ENCODE results near the gene SMNDC1.
"Not testable (repeated sequence)": the region's sequence is repeated elsewhere in the genome, so short reads cannot be mapped to it uniquely, and the experiment has no call there.

The SMNDC1 gene

GRCh38 chr10:110268971-110269370 lies 35.7 kb downstream of the SMNDC1 start:
- Histone ChIP-seq H3K36me3 (replicated peaks) (no peaks in the 10 kb centered on the region), H3K4me1 (no peaks in the 10 kb centered on the region), H3K27me3 (ENCODE audit: low read depth) (no peaks in the 10 kb centered on the region), H3K4me3 (no peak overlapping the region), H3K9me3 (no peaks in the 10 kb centered on the region)
- in situ Hi-C loops (cut with MboI; ENCODE audit: low sequenced_read_pairs): loop anchor here (25.0 kb wide), 1 partner anchor 382 kb away; no protein-coding TSS in a partner anchor
- DNase-seq (ENCODE audit: low spot score in 2 of 2): no peak

GRCh38 chr10:110268442-110268841 lies 36.3 kb downstream of the SMNDC1 start:
- Histone ChIP-seq H3K36me3 (replicated peaks) (no peaks in the 10 kb centered on the region), H3K4me3 (no peak overlapping the region), H3K4me1 (no peaks in the 10 kb centered on the region), H3K9me3 (no peaks in the 10 kb centered on the region), H3K27me3 (ENCODE audit: low read depth) (no peaks in the 10 kb centered on the region)
- in situ Hi-C loops (cut with MboI; ENCODE audit: low sequenced_read_pairs): loop anchor here (25.0 kb wide), 1 partner anchor 381 kb away; no protein-coding TSS in a partner anchor
- no peak for DNase-seq (ENCODE audit: low spot score in 2 of 2)

GRCh38 chr10:110267276-110267675 lies 37.4 kb downstream of the SMNDC1 start:
- Histone ChIP-seq H3K4me1 (no peaks in the 10 kb centered on the region), H3K9me3 (no peaks in the 10 kb centered on the region), H3K27me3 (ENCODE audit: low read depth) (no peaks in the 10 kb centered on the region), H3K4me3 (no peak overlapping the region), H3K36me3 (replicated peaks) (no peaks in the 10 kb centered on the region)
- no peak for DNase-seq (ENCODE audit: low spot score in 2 of 2)
- in situ Hi-C loops (cut with MboI; ENCODE audit: low sequenced_read_pairs): loop anchor here (25.0 kb wide), 1 partner anchor 380 kb away; no protein-coding TSS in a partner anchor

- Histone ChIP-seq H3K4me3 (no peak overlapping the region), H3K27me3 (ENCODE audit: low read depth) (no peaks in the 10 kb centered on the region), H3K9me3 (no peaks in the 10 kb centered on the region), H3K36me3 (replicated peaks) (no peaks in the 10 kb centered on the region), H3K4me1 (no peaks in the 10 kb centered on the region)
- no peak for DNase-seq (ENCODE audit: low spot score in 2 of 2)
- in situ Hi-C loops (cut with MboI; ENCODE audit: low sequenced_read_pairs): loop anchor here (25.0 kb wide), 1 partner anchor 378 kb away; no protein-coding TSS in a partner anchor
Measured at GRCh38 chr10:110265573-110266193, 39.0 kb downstream of the SMNDC1 start.

GRCh38 chr10:110263164-110263563 lies 41.6 kb downstream of the SMNDC1 start:
- DNase-seq (ENCODE audit: low spot score in 2 of 2): no peak
- no peaks in the 10 kb centered on the region for H3K9me3 ChIP-seq
- in situ Hi-C loops (cut with MboI; ENCODE audit: low sequenced_read_pairs): loop anchor here (25.0 kb wide), 1 partner anchor 376 kb away; no protein-coding TSS in a partner anchor
- H3K36me3 ChIP-seq (replicated peaks): no peaks in the 10 kb centered on the region
- no peaks in the 10 kb centered on the region for H3K27me3 ChIP-seq (ENCODE audit: low read depth)
- H3K4me1 ChIP-seq: no peaks in the 10 kb centered on the region
- no peak overlapping the region for H3K4me3 ChIP-seq

GRCh38 chr10:110260746-110261477 lies 43.8 kb downstream of the SMNDC1 start:
- Histone ChIP-seq H3K4me3 (no peak overlapping the region), H3K9me3 (no peaks in the 10 kb centered on the region), H3K4me1 (peaks cover 3% of the 10 kb centered on the region; the same call in 1 of the 2 replicates), H3K27me3 (ENCODE audit: low read depth) (no peaks in the 10 kb centered on the region), H3K36me3 (replicated peaks) (no peaks in the 10 kb centered on the region)
- in situ Hi-C loops (cut with MboI; ENCODE audit: low sequenced_read_pairs): loop anchor here (25.0 kb wide), 1 partner anchor 374 kb away; no protein-coding TSS in a partner anchor
- no peak for DNase-seq (ENCODE audit: low spot score in 2 of 2)

GRCh38 chr10:110259317-110259716 lies 45.4 kb downstream of the SMNDC1 start:
- no peaks in the 10 kb centered on the region for H3K27me3 ChIP-seq (ENCODE audit: low read depth)
- H3K36me3 ChIP-seq (replicated peaks): no peaks in the 10 kb centered on the region
- no peak for DNase-seq (ENCODE audit: low spot score in 2 of 2)
- H3K4me1 ChIP-seq: peaks cover 3% of the 10 kb centered on the region; the same call in 1 of the 2 replicates
- no peaks in the 10 kb centered on the region; the same call in 1 of the 2 replicates for H3K9me3 ChIP-seq
- in situ Hi-C loops (cut with MboI; ENCODE audit: low sequenced_read_pairs): loop anchor here (25.0 kb wide), 1 partner anchor 372 kb away; no protein-coding TSS in a partner anchor
- H3K4me3 ChIP-seq: no peak overlapping the region

- no peaks in the 10 kb centered on the region; the same call in 1 of the 2 replicates for H3K9me3 ChIP-seq
- no peak for DNase-seq (ENCODE audit: low spot score in 2 of 2)
- H3K36me3 ChIP-seq (replicated peaks): no peaks in the 10 kb centered on the region
- H3K27me3 ChIP-seq (ENCODE audit: low read depth): no peaks in the 10 kb centered on the region
- no peak overlapping the region for H3K4me3 ChIP-seq
- in situ Hi-C loops (cut with MboI; ENCODE audit: low sequenced_read_pairs): loop anchor here (25.0 kb wide), 1 partner anchor 371 kb away; no protein-coding TSS in a partner anchor
- peaks cover 3% of the 10 kb centered on the region; the same call in 1 of the 2 replicates for H3K4me1 ChIP-seq
Measured at GRCh38 chr10:110258542-110258941, 46.2 kb downstream of the SMNDC1 start.

- Histone ChIP-seq H3K4me1 (peaks cover 3% of the 10 kb centered on the region; the same call in 1 of the 2 replicates), H3K9me3 (no peaks in the 10 kb centered on the region; the same call in 1 of the 2 replicates), H3K36me3 (replicated peaks) (no peaks in the 10 kb centered on the region), H3K4me3 (no peak overlapping the region), H3K27me3 (ENCODE audit: low read depth) (no peaks in the 10 kb centered on the region)
- in situ Hi-C loops (cut with MboI; ENCODE audit: low sequenced_read_pairs): loop anchor here (25.0 kb wide), 1 partner anchor 367 kb away; no protein-coding TSS in a partner anchor
- no peak for DNase-seq (ENCODE audit: low spot score in 2 of 2)
Measured at GRCh38 chr10:110254467-110254866, 50.3 kb downstream of the SMNDC1 start.

GRCh38 chr10:110252151-110252550 lies 52.6 kb downstream of the SMNDC1 start:
- no peak for DNase-seq (ENCODE audit: low spot score in 2 of 2)
- in situ Hi-C loops (cut with MboI; ENCODE audit: low sequenced_read_pairs): loop anchor here (25.0 kb wide), 1 partner anchor 365 kb away; no protein-coding TSS in a partner anchor
- Histone ChIP-seq H3K4me1 (peaks cover 3% of the 10 kb centered on the region; the same call in 1 of the 2 replicates), H3K9me3 (no peaks in the 10 kb centered on the region; the same call in 1 of the 2 replicates), H3K27me3 (ENCODE audit: low read depth) (no peaks in the 10 kb centered on the region), H3K4me3 (no peak overlapping the region), H3K36me3 (replicated peaks) (no peaks in the 10 kb centered on the region)

GRCh38 chr10:110251392-110251791 lies 53.3 kb downstream of the SMNDC1 start:
- in situ Hi-C loops (cut with MboI; ENCODE audit: low sequenced_read_pairs): loop anchor here (25.0 kb wide), 1 partner anchor 364 kb away; no protein-coding TSS in a partner anchor
- not testable (repeated sequence) for H3K9me3 ChIP-seq; H3K4me1 ChIP-seq; DNase-seq (ENCODE audit: low spot score in 2 of 2); H3K36me3 ChIP-seq (replicated peaks); H3K4me3 ChIP-seq; H3K27me3 ChIP-seq (ENCODE audit: low read depth)

- H3K4me3 ChIP-seq; in situ Hi-C loops (cut with MboI; ENCODE audit: low sequenced_read_pairs); H3K9me3 ChIP-seq; H3K27me3 ChIP-seq (ENCODE audit: low read depth); DNase-seq (ENCODE audit: low spot score in 2 of 2); H3K36me3 ChIP-seq (replicated peaks): not testable (repeated sequence)
- peaks cover 12% of the 10 kb centered on the region for H3K4me1 ChIP-seq
Measured at GRCh38 chr10:110249489-110249888, 55.2 kb downstream of the SMNDC1 start.

- H3K9me3 ChIP-seq; DNase-seq (ENCODE audit: low spot score in 2 of 2); in situ Hi-C loops (cut with MboI; ENCODE audit: low sequenced_read_pairs); H3K27me3 ChIP-seq (ENCODE audit: low read depth); H3K36me3 ChIP-seq (replicated peaks); H3K4me3 ChIP-seq: not testable (repeated sequence)
- peaks cover 16% of the 10 kb centered on the region for H3K4me1 ChIP-seq
Measured at GRCh38 chr10:110247833-110248232, 56.9 kb downstream of the SMNDC1 start.
